IMR-90 (cell line): Measurements from ENCODE around the gene PKNOX1. TPM values are rescaled to one million over a fixed set of nuclear protein-coding genes. Genes with fewer than 3 reads are reported as not detected.

Experiments used
- ATAC-seq: fragments of 200-7000 bp; cut with Tn5 transposase; 2 replicates; pipeline ENCODE4 v1.9.1; 2020; ENCODE audit warnings: low read depth, mild to moderate bottlenecking, moderate library complexity
- BruUV-seq: library from RNA; stranded (reverse); fragments of 400-500 nt; replicated peaks from 2 replicates; lab custom pipeline; 2021; lab: Mats Ljungman, UMichigan
- CTCF ChIA-PET: fragments of 300-600 bp; formaldehyde crosslinking; extraction: SDS; loops from one replicate; lab custom pipeline; 2021; ENCODE audit warnings: antibody characterized with exemption; lab: Yijun Ruan, JAX
- POLR2A ChIA-PET: fragments of 300-600 bp; sonication (Branson Sonifier 250); formaldehyde crosslinking; loops from one replicate; lab custom pipeline; 2022; ENCODE audit warnings: antibody characterized with exemption; ENCODE audit not compliant: unreplicated experiment; lab: Charles Lee
- DNase-seq: peaks from one replicate; pipeline ENCODE4 v3.0.0; 2013
- H2AFZ ChIP-seq: replicated peaks from 2 replicates; pipeline ENCODE3; 2013; ENCODE audit warnings: low read length, mild to moderate bottlenecking; ENCODE audit not compliant: poor library complexity
- H2AK5ac ChIP-seq: 2 replicates; pipeline ENCODE4 v1.6.1; 2013; ENCODE audit warnings: low read depth, low read length, inconsistent platforms
- H2AK9ac ChIP-seq: replicated peaks from 2 replicates; pipeline ENCODE3; 2013; ENCODE audit warnings: mild to moderate bottlenecking, low read depth, low read length, moderate library complexity; ENCODE audit not compliant: poor library complexity
- H2BK120ac ChIP-seq: 2 replicates; pipeline ENCODE4 v1.6.1; 2013; ENCODE audit warnings: low read depth, low read length, inconsistent platforms
- H2BK15ac ChIP-seq: 3 replicates; pipeline ENCODE4 v1.6.1; 2013; ENCODE audit warnings: low read depth, low read length, inconsistent platforms
- H2BK20ac ChIP-seq: 2 replicates; pipeline ENCODE4 v1.6.1; 2013; ENCODE audit warnings: low read depth, mild to moderate bottlenecking, inconsistent platforms, low read length, moderate library complexity
- H2BK5ac ChIP-seq: 2 replicates; pipeline ENCODE4 v1.6.1; 2013; ENCODE audit warnings: mild to moderate bottlenecking, low read depth, low read length, inconsistent platforms; ENCODE audit not compliant: poor library complexity, severe bottlenecking
- H3K14ac ChIP-seq: replicated peaks from 2 replicates; pipeline ENCODE4 v1.6.1; 2013; ENCODE audit warnings: low read depth, low read length, inconsistent platforms
- H3K18ac ChIP-seq: 2 replicates; pipeline ENCODE4 v1.6.1; 2013; ENCODE audit warnings: low read depth, low read length, control low read depth
- H3K23ac ChIP-seq: 2 replicates; pipeline ENCODE4 v1.6.1; 2013; ENCODE audit warnings: low read depth, low read length, inconsistent platforms
- H3K27ac ChIP-seq: 2 replicates; pipeline ENCODE4 v1.5.1; 2013; ENCODE audit warnings: mild to moderate bottlenecking, control low read depth, low read length; ENCODE audit not compliant: insufficient read depth
- H3K27me3 ChIP-seq: 2 replicates; pipeline ENCODE4 v1.6.1; 2013; ENCODE audit warnings: low read length; ENCODE audit not compliant: control insufficient read depth, insufficient read depth
- H3K36me3 ChIP-seq: 2 replicates; pipeline ENCODE4 v1.6.1; 2013; ENCODE audit warnings: low read length, mixed read lengths; ENCODE audit not compliant: control insufficient read depth, insufficient read depth
- H3K4ac ChIP-seq: 2 replicates; pipeline ENCODE4 v1.6.1; 2013; ENCODE audit warnings: low read depth, low read length, inconsistent platforms
- H3K4me1 ChIP-seq: 2 replicates; pipeline ENCODE4 v1.6.1; 2013; ENCODE audit warnings: low read length, mixed read lengths; ENCODE audit not compliant: control insufficient read depth, insufficient read depth
- H3K4me2 ChIP-seq: 2 replicates; pipeline ENCODE4 v1.6.1; 2013; ENCODE audit warnings: low read depth, mild to moderate bottlenecking, control low read depth, low read length, moderate library complexity
- H3K4me3 ChIP-seq: 2 replicates; pipeline ENCODE4 v1.5.1; 2013; ENCODE audit warnings: low read depth, mild to moderate bottlenecking, control low read depth, low read length, moderate library complexity; ENCODE audit not compliant: insufficient read depth
- H3K56ac ChIP-seq: 2 replicates; pipeline ENCODE4 v1.6.1; 2013; ENCODE audit warnings: low read length, inconsistent platforms; ENCODE audit not compliant: insufficient read depth; ENCODE audit errors: extremely low read depth
- H3K79me1 ChIP-seq, 2 experiments: 2 replicates each; pipeline ENCODE4 v1.6.1; 2013; ENCODE audit warnings: low read length in 2 of 2, inconsistent platforms in 1 of 2, low read depth in 1 of 2
- H3K9ac ChIP-seq: 2 replicates; pipeline ENCODE4 v1.6.1; 2013; ENCODE audit warnings: low read depth, low read length, control low read depth
- H3K9me1 ChIP-seq: 2 replicates; pipeline ENCODE4 v1.6.1; 2013; ENCODE audit warnings: low read length, inconsistent platforms; ENCODE audit not compliant: insufficient read depth
- H3K9me3 ChIP-seq: 2 replicates; pipeline ENCODE4 v1.6.1; 2013; ENCODE audit warnings: low read length; ENCODE audit not compliant: control insufficient read depth, insufficient read depth
- H4K20me1 ChIP-seq: 2 replicates; pipeline ENCODE4 v1.6.1; 2013; ENCODE audit warnings: low read length, inconsistent platforms; ENCODE audit not compliant: insufficient read depth
- H4K5ac ChIP-seq: 2 replicates; pipeline ENCODE4 v1.6.1; 2013; ENCODE audit warnings: mild to moderate bottlenecking, low read depth, low read length, control low read depth
- H4K8ac ChIP-seq, 2 experiments: 2 replicates each; pipeline ENCODE4 v1.6.1; 2013; ENCODE audit warnings: low read depth in 2 of 2, low read length in 2 of 2, control low read depth in 1 of 2, inconsistent platforms in 1 of 2
- H4K91ac ChIP-seq: 2 replicates; pipeline ENCODE4 v1.6.1; 2013; ENCODE audit warnings: low read depth, low read length, inconsistent platforms; ENCODE audit not compliant: insufficient read depth
- CHD1 ChIP-seq: IDR thresholded peaks from 2 replicates; pipeline ENCODE4 v1.6.1; 2012; ENCODE audit warnings: low read depth, low read length, improper control_type of control experiment
- CTCF ChIP-seq: conservative IDR thresholded peaks from 2 replicates; pipeline ENCODE4 v1.5.1; 2012; ENCODE audit warnings: mild to moderate bottlenecking, low read depth, low read length, improper control_type of control experiment
- POLR2A ChIP-seq: IDR thresholded peaks from 2 replicates; pipeline ENCODE4 v1.6.1; 2012; ENCODE audit warnings: mild to moderate bottlenecking, low read depth, low read length
- WGBS, 2 experiments: methylation state at CpG; one replicate each; pipeline versions ENCODE4 v1.1.5 to v1.1.7; 2013; ENCODE audit warnings: missing lambda C conversion rate in 2 of 2; ENCODE audit not compliant: insufficient read length in 1 of 2; ENCODE audit errors: extremely low coverage in 2 of 2; 5-methylcytosine and 5-hydroxymethylcytosine counted together
- dilution Hi-C: fragments of 300-500 bp; cut with HindIII; formaldehyde crosslinking; loops from one replicate; pipeline ENCODE4 v1.14.3; 2018; ENCODE audit warnings: low sequenced_read_pairs; ENCODE audit not compliant: unreplicated experiment
- in situ Hi-C: fragments of 300-500 bp; cut with MboI; formaldehyde crosslinking; loops from 3 replicates; pipeline ENCODE4 v1.14.3; 2019; ENCODE audit warnings: low sequenced_read_pairs, inconsistent platforms, mixed read lengths
- intact Hi-C: fragments of 100-400 bp; cut with micrococcal nuclease; formaldehyde crosslinking; loops from 2 replicates; pipeline ENCODE4 v1.10.0; 2022
- polyA plus RNA-seq, 3 experiments: library from polyadenylated mRNA; depleted of rRNA; stranded (reverse); fragments of >200 nt; gene quantifications; 2 replicates each; pipeline ENCODE4 v1.2.3, GENCODE V29; 2012; ENCODE audit warnings: low replicate concordance in 1 of 3
- total RNA-seq: library from RNA; depleted of rRNA; stranded (reverse); fragments of >200 nt; gene quantifications from 2 replicates; pipeline ENCODE4 v1.2.3, GENCODE V29; 2012

The PKNOX1 gene
- total and polyA plus RNA-seq, 2 of the 4 experiments (the other 2 are of a cell fraction), result 35.0 to 61.0 TPM

DNA sequence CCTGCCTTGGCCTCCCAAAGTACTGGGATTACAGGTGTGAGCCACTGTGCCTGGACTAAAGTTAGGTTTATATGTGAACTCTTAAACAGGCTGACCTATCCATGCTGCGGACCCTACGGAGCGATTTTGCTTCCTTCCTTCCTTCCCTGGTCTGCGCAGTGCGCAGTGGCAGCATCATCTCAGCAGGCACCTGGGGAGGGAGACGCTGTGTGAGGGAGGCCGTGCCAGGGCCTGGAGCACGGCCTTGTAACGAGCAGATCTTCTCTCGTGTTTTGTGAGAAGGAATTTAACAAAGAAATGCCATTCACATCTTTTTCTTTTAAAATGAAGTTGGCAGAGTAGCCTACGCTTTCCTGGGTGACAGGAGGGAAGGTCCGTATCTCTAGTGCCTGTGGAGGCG, 45.8 kb downstream of the PKNOX1 start:
- Histone ChIP-seq H3K9me3 (no peaks in the 10 kb centered on the region), H3K4me1 (peaks cover 5% of the 10 kb centered on the region), H3K9ac (no peak overlapping the region), H3K27ac (no peak overlapping the region), H2AFZ (no peak overlapping the region), H3K18ac (no peak overlapping the region), H3K9me1 (peaks cover 13% of the 10 kb centered on the region), H2AK9ac (no peak overlapping the region), H4K8ac (no peak overlapping the region), H3K36me3 (peaks cover 55% of the 10 kb centered on the region), H3K4me2 (no peak overlapping the region), H3K56ac (no peak overlapping the region), H2BK120ac (no peak overlapping the region), H2AK5ac (no peak overlapping the region), H2BK15ac (no peak overlapping the region), H2BK20ac (no peak overlapping the region), H2BK5ac (no peak overlapping the region), H4K5ac (no peak overlapping the region), H3K23ac (no peak overlapping the region), H3K4ac (no peak overlapping the region), H3K27me3 (no peaks in the 10 kb centered on the region), H4K20me1 (no peaks in the 10 kb centered on the region), H3K79me1 (peaks cover 0 to 40% of the 10 kb centered on the region in 2 experiments; a peak in 3 of 4 replicates), H3K4me3 (no peak overlapping the region), H4K91ac (no peak overlapping the region), H3K14ac (no peak overlapping the region)
- ChIA-PET POLR2A (no interaction called here), CTCF (no interaction called here)
- ATAC-seq (no peak), DNase-seq (no peak)
- dilution Hi-C loops, result no loop called here
- intact Hi-C loops, result no loop called here
- in situ Hi-C loops, result no loop called here
- no peak for TF ChIP-seq CHD1
- no peak for TF ChIP-seq POLR2A
- TF ChIP-seq CTCF, result no peak
- 100% methylated on average over 2 of the region's 13 CpGs; no CpG with 5 or more reads in 1 of the 2 experiments for WGBS, 2 experiments
- BruUV-seq, result no TSS peak
